Measurements from ENCODE around the gene HERC5.
"Not testable (repeated sequence)": the region's sequence is repeated elsewhere in the genome, so short reads cannot be mapped to it uniquely, and the experiment has no call there.

The HERC5 gene

GRCh38 chr4:88456670-88457306 lies at the start of gene HERC5:
Gene HERC5 (plus strand): TSS chr4:88457119. CDS start chr4:88457270, 151 bp downstream.
- DNase-seq (ENCODE audit: low read depth, low spot score): peak; percentile 78

- no peak for DNase-seq (ENCODE audit: low read depth, low spot score)
These were observed 47.7 kb upstream of the HERC5 start for GRCh38 chr4:88409206-88409605.

GRCh38 chr4:88409789-88410188 lies 47.1 kb upstream of the HERC5 start:
- no peak for DNase-seq (ENCODE audit: low read depth, low spot score)

GRCh38 chr4:88411491-88412096 lies 45.3 kb upstream of the HERC5 start:
- DNase-seq (ENCODE audit: low read depth, low spot score): no peak

- DNase-seq (ENCODE audit: low read depth, low spot score): no peak
These were observed 43.1 kb upstream of the HERC5 start for GRCh38 chr4:88413801-88414200.

GRCh38 chr4:88414755-88415154 lies 42.2 kb upstream of the HERC5 start:
- DNase-seq (ENCODE audit: low read depth, low spot score): no peak

- DNase-seq (ENCODE audit: low read depth, low spot score): no peak
These were observed 40.9 kb upstream of the HERC5 start for GRCh38 chr4:88415982-88416381.

GRCh38 chr4:88418411-88418810 lies 38.5 kb upstream of the HERC5 start:
- no peak for DNase-seq (ENCODE audit: low read depth, low spot score)

GRCh38 chr4:88419874-88420273 lies 37.0 kb upstream of the HERC5 start:
- DNase-seq (ENCODE audit: low read depth, low spot score): no peak

GRCh38 chr4:88420844-88421243 lies 36.1 kb upstream of the HERC5 start:
- DNase-seq (ENCODE audit: low read depth, low spot score): no peak

GRCh38 chr4:88422403-88422802 lies 34.5 kb upstream of the HERC5 start:
- DNase-seq (ENCODE audit: low read depth, low spot score): no peak

GRCh38 chr4:88429401-88429800 lies 27.5 kb upstream of the HERC5 start:
- no peak for DNase-seq (ENCODE audit: low read depth, low spot score)

- no peak for DNase-seq (ENCODE audit: low read depth, low spot score)
These were observed 20.8 kb upstream of the HERC5 start for GRCh38 chr4:88435987-88436693.

- DNase-seq (ENCODE audit: low read depth, low spot score): not testable (repeated sequence)
These were observed 19.0 kb upstream of the HERC5 start for GRCh38 chr4:88437873-88438272.

GRCh38 chr4:88439161-88439760 lies 17.7 kb upstream of the HERC5 start:
- no peak for DNase-seq (ENCODE audit: low read depth, low spot score)

GRCh38 chr4:88440146-88440545 lies 16.8 kb upstream of the HERC5 start:
- DNase-seq (ENCODE audit: low read depth, low spot score): no peak

- DNase-seq (ENCODE audit: low read depth, low spot score): no peak
These were observed 15.2 kb upstream of the HERC5 start for GRCh38 chr4:88441696-88442095.

- no peak for DNase-seq (ENCODE audit: low read depth, low spot score)
These were observed 14.2 kb upstream of the HERC5 start for GRCh38 chr4:88442689-88443191.

- DNase-seq (ENCODE audit: low read depth, low spot score): no peak
These were observed 13.4 kb upstream of the HERC5 start for GRCh38 chr4:88443486-88443885.

GRCh38 chr4:88445252-88445651 lies 11.7 kb upstream of the HERC5 start:
- no peak for DNase-seq (ENCODE audit: low read depth, low spot score)

- no peak for DNase-seq (ENCODE audit: low read depth, low spot score)
These were observed 10.8 kb upstream of the HERC5 start for GRCh38 chr4:88446124-88446523.

- DNase-seq (ENCODE audit: low read depth, low spot score): no peak
These were observed 9.4 kb upstream of the HERC5 start for GRCh38 chr4:88447371-88448095.
